ENCODE measurements around the gene SIPA1L3. TPM values are rescaled to one million over a fixed set of nuclear protein-coding genes. Genes with fewer than 3 reads are reported as not detected.

The SIPA1L3 gene
- total and polyA plus RNA-seq, 2 experiments from 2014 or later = 13.7 to 23.3 TPM

DNA sequence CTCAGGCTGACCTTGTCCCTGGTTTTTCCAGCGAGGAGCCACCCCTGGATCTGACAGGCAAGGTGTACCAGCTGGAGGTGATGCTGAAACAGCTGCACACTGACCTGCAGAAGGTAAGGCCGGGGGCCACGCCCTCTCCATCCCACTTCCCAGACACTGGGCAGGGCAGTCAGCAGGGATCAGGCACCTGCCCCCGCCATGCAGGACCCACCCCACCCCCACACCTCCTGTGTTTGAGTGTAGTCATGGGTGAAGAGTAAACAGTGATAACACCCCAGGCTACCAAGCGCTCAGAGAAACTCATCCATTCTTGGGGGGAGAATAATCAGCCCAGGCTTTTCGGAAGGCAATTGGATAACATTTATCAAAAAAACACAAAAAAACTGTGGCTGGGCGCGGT, 297.1 kb downstream of the SIPA1L3 start:
- DNase-seq (ENCODE audit: low spot score) = no peak
- Histone ChIP-seq H3K27ac (no peak overlapping the region), H2AFZ (no peak overlapping the region), H3K9me3 (ENCODE audit: low read depth) (no peaks in the 10 kb centered on the region), H3K79me2 (no peaks in the 10 kb centered on the region), H3K27me3 (no peaks in the 10 kb centered on the region), H3K36me3 (replicated peaks; ENCODE audit: insufficient read depth, low read depth) (no peaks in the 10 kb centered on the region), H3K4me1 (ENCODE audit: insufficient read depth) (peaks cover 4% of the 10 kb centered on the region), H4K20me1 (ENCODE audit: insufficient read depth, poor library complexity, severe bottlenecking) (no peaks in the 10 kb centered on the region), H3K9me2 (replicated peaks; ENCODE audit: insufficient read depth) (no peaks in the 10 kb centered on the region), H3K4me2 (no peak overlapping the region), H3K4me3 (no peak overlapping the region)
- TF ChIP-seq, protein P1, sequence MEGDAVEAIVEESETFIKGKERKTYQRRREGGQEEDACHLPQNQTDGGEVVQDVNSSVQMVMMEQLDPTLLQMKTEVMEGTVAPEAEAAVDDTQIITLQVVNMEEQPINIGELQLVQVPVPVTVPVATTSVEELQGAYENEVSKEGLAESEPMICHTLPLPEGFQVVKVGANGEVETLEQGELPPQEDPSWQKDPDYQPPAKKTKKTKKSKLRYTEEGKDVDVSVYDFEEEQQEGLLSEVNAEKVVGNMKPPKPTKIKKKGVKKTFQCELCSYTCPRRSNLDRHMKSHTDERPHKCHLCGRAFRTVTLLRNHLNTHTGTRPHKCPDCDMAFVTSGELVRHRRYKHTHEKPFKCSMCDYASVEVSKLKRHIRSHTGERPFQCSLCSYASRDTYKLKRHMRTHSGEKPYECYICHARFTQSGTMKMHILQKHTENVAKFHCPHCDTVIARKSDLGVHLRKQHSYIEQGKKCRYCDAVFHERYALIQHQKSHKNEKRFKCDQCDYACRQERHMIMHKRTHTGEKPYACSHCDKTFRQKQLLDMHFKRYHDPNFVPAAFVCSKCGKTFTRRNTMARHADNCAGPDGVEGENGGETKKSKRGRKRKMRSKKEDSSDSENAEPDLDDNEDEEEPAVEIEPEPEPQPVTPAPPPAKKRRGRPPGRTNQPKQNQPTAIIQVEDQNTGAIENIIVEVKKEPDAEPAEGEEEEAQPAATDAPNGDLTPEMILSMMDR (IDR thresholded peaks at IDR 0.05; ENCODE audit: poor library complexity) = no peak
- TF ChIP-seq EZH2 (IDR thresholded peaks at IDR 0.05; ENCODE audit: borderline replicate concordance) (no peak), EZH2phosphoT487 (IDR thresholded peaks at IDR 0.05; ENCODE audit: low read depth, severe bottlenecking, unreplicated experiment) (no peak)
- WGBS (ENCODE audit: low lambda C conversion rate, missing lambda C conversion rate) = 75% methylated on average over 6 of the region's 8 CpGs

DNA sequence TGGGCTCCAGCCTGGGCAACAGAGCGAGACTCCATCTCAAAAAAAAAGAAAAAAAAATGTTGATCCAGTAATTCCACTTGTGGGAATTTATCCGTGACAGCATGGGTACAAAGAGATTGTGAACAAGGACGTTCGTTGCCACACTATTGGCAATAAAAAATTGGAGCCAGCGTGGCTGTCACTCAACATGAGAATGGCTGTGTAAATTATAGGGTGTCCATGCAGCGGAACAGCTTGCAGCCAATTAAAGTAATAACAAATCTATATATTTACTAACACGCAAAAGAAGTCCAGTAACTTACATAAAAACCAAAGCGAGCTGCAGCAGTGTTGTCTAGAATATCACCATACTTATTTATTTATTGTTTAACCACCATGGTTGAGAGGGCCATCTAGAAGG, 297.7 kb downstream of the SIPA1L3 start:
- Histone ChIP-seq H4K20me1 (ENCODE audit: insufficient read depth, poor library complexity, severe bottlenecking) (no peaks in the 10 kb centered on the region), H3K4me2 (no peak overlapping the region), H3K27ac (no peak overlapping the region), H3K9me3 (ENCODE audit: low read depth) (no peaks in the 10 kb centered on the region), H3K9me2 (replicated peaks; ENCODE audit: insufficient read depth) (no peaks in the 10 kb centered on the region), H2AFZ (no peak overlapping the region), H3K27me3 (no peaks in the 10 kb centered on the region), H3K4me1 (ENCODE audit: insufficient read depth) (peaks cover 6% of the 10 kb centered on the region), H3K36me3 (replicated peaks; ENCODE audit: insufficient read depth, low read depth) (no peaks in the 10 kb centered on the region), H3K79me2 (no peaks in the 10 kb centered on the region), H3K4me3 (no peak overlapping the region)
- DNase-seq (ENCODE audit: low spot score) = no peak
- TF ChIP-seq EZH2phosphoT487 (IDR thresholded peaks at IDR 0.05; ENCODE audit: low read depth, severe bottlenecking, unreplicated experiment) (no peak), EZH2 (IDR thresholded peaks at IDR 0.05; ENCODE audit: borderline replicate concordance) (no peak)
- TF ChIP-seq, protein P1 (IDR thresholded peaks at IDR 0.05; ENCODE audit: poor library complexity) = no peak
- WGBS (ENCODE audit: low lambda C conversion rate, missing lambda C conversion rate) = 94% methylated on average over 8 of the region's 8 CpGs

DNA sequence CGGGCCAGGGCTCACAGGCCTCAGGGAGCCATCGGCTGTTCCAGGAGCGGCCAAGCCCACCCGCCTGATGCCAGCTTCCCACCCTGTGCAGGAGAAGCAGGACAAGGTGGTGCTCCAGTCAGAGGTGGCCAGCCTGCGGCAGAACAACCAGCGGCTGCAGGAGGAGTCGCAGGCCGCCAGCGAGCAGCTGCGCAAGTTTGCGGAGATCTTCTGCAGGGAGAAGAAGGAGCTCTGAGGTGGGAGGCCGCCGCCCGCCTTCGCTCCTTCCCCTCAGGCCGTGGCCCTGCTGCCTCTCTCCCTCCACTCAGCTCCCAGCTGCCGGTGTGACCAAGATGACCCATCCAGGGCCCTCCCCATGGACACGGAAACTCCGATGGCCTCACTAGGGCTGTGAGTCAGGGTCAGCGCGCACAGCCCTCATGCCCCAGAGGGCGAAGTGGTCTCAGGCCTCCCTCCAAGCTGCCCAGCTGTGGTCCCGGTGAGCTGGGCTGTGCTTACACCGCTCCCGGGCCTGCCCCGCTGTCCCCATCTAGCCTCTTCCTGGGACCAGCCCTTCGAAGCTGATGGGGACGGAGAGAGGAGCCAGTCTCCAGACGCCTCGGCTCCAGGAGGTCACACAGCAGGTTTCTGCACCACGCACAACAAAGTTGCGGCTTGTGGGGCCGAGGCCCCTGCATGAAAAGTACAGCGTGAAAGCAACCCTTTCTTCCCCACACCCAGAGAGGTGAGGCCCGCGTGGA, 299.2 kb downstream of the SIPA1L3 start:
- no peak overlapping the region for H3K4me2 ChIP-seq
- H4K20me1 ChIP-seq (ENCODE audit: insufficient read depth, poor library complexity, severe bottlenecking) = no peaks in the 10 kb centered on the region
- no peak overlapping the region for H3K27ac ChIP-seq
- peaks cover 18% of the 10 kb centered on the region for H3K4me1 ChIP-seq (ENCODE audit: insufficient read depth)
- no peaks in the 10 kb centered on the region for H3K9me2 ChIP-seq (replicated peaks; ENCODE audit: insufficient read depth)
- no peaks in the 10 kb centered on the region for H3K27me3 ChIP-seq
- H2AFZ ChIP-seq = no peak overlapping the region
- H3K79me2 ChIP-seq = no peaks in the 10 kb centered on the region
- no peaks in the 10 kb centered on the region for H3K36me3 ChIP-seq (replicated peaks; ENCODE audit: insufficient read depth, low read depth)
- 84% methylated on average over 36 of the region's 36 CpGs for WGBS (ENCODE audit: low lambda C conversion rate, missing lambda C conversion rate)
- H3K4me3 ChIP-seq = no peak overlapping the region
- TF ChIP-seq EZH2phosphoT487 (IDR thresholded peaks at IDR 0.05; ENCODE audit: low read depth, severe bottlenecking, unreplicated experiment) = no peak
- TF ChIP-seq, protein P1 (IDR thresholded peaks at IDR 0.05; ENCODE audit: poor library complexity) = no peak
- TF ChIP-seq EZH2 (IDR thresholded peaks at IDR 0.05; ENCODE audit: borderline replicate concordance) = no peak
- DNase-seq (ENCODE audit: low spot score) = no peak
- no peaks in the 10 kb centered on the region for H3K9me3 ChIP-seq (ENCODE audit: low read depth)
